Spleen (tissue), 11 donors: ENCODE measurements around the gene ACP6. TPM values are rescaled to one million over a fixed set of nuclear protein-coding genes. Genes with fewer than 3 reads are reported as not detected.

Experiments
- DNase-seq: peaks from one replicate; pipeline ENCODE4 v3.0.0-alpha.2; 2020
- H3K27ac ChIP-seq, 8 donors: fragments of 200-600 bp; sonication (generic) in 7 of 8; 1 replicate in 4 of 8; 2 replicates in 4 of 8; pipeline versions ENCODE4 v1.5.0 to v1.8.0; 2016 to 2021; ENCODE audit warnings: inconsistent platforms in 4 of 8, mild to moderate bottlenecking in 4 of 8, moderate library complexity in 1 of 8
- H3K27me3 ChIP-seq, 7 donors: fragments of 200-600 bp; sonication (generic) in 6 of 7; replicated peaks in 1 of 7; 1 replicate in 4 of 7; 2 replicates in 3 of 7; pipeline versions ENCODE4 v1.5.0 to v1.8.0; 2016 to 2021; ENCODE audit warnings: inconsistent platforms in 3 of 7, mild to moderate bottlenecking in 1 of 7
- H3K36me3 ChIP-seq, 6 donors: fragments of 200-600 bp; sonication (generic) in 5 of 6; 1 replicate in 4 of 6; 2 replicates in 2 of 6; pipeline versions ENCODE4 v1.5.0 to v1.8.0; 2016 to 2021; ENCODE audit warnings: inconsistent platforms in 2 of 6
- H3K4me1 ChIP-seq, 6 donors: fragments of 200-600 bp; sonication (generic) in 5 of 6; 1 replicate in 3 of 6; 2 replicates in 3 of 6; pipeline versions ENCODE4 v1.5.0 to v1.8.0; 2016 to 2021; ENCODE audit warnings: inconsistent platforms in 3 of 6
- H3K4me3 ChIP-seq, 8 donors: fragments of 200-600 bp; sonication (generic) in 7 of 8; 1 replicate in 4 of 8; 2 replicates in 4 of 8; pipeline versions ENCODE4 v1.5.0 to v1.8.0; 2016 to 2021; ENCODE audit warnings: inconsistent platforms in 4 of 8, mild to moderate bottlenecking in 4 of 8, moderate library complexity in 2 of 8
- H3K9me3 ChIP-seq, 8 donors: fragments of 200-600 bp; sonication (generic) in 7 of 8; 1 replicate in 4 of 8; 2 replicates in 4 of 8; pipeline versions ENCODE4 v1.5.0 to v1.8.0; 2016 to 2021; ENCODE audit warnings: inconsistent platforms in 4 of 8
- POLR2A ChIP-seq, 3 donors: fragments of 450-650 bp; IDR thresholded peaks; one replicate each; pipeline ENCODE4 v1.5.1; 2017; ENCODE audit warnings: antibody characterized with exemption in 3 of 3, mild to moderate bottlenecking in 1 of 3
- POLR2AphosphoS5 ChIP-seq, 3 donors: sonication (generic); formaldehyde crosslinking; IDR thresholded peaks; one replicate each; pipeline ENCODE4 v1.5.1; 2017; ENCODE audit warnings: antibody characterized with exemption in 3 of 3
- WGBS, 5 donors: extraction: QIAGEN DNeasy Blood & Tissue Kit in 3 of 5; methylation state at CpG; one replicate each; pipeline versions ENCODE4 v1.1.5 to v1.1.7; 2013 to 2018; 5-methylcytosine and 5-hydroxymethylcytosine counted together
- intact Hi-C: fragments of 100-400 bp; cut with DNase I; formaldehyde crosslinking; loops from one replicate; pipeline ENCODE4 v1.15.0; 2023; ENCODE audit warnings: low total_unique reads
- polyA plus RNA-seq, 3 donors: library from polyadenylated mRNA; stranded (reverse); fragments of 200-250 nt; gene quantifications; one replicate each; pipeline ENCODE4 v1.2.1, GENCODE V29; 2013
- total RNA-seq, 7 donors: library from RNA; depleted of rRNA in 3 of 7; stranded (reverse); fragments of >200 nt in 3 of 7; fragmentation: NEBNext Ultra II Directional in 4 of 7; extraction: Animal tissue kit (Norgen Biotek cat#: 25700) in 4 of 7; gene quantifications; one replicate each; pipeline versions ENCODE4 v1.1.0 to v1.2.1, GENCODE V29; 2016 to 2021
- TF ChIP-seq, protein P1 (sequence below), 11 experiments: fragments of 200-600 bp in 7 of 11; fragments of 450-650 bp in 4 of 11; sonication (generic) in 4 of 11; IDR thresholded peaks in 8 of 11; conservative IDR thresholded peaks in 3 of 11; 1 replicate in 7 of 11; 2 replicates in 4 of 11; pipeline versions ENCODE4 v1.4.0 to v1.8.0; 2016 to 2021; ENCODE audit warnings: antibody characterized with exemption in 11 of 11, inconsistent platforms in 4 of 11, mild to moderate bottlenecking in 1 of 11
- donor health status: healthy with polysubstance abuse.
- donor health status: DM: no; HTN: no; CAD: no; lungs with moderate emphysema.
- donor health status: DM: no; HTN: no; CAD: no.
- donor health status: Bipolar disorder and iron deficiency.
- donor health status: healthy.
- donor health status: DM: no; HTN: no; CAD: no.
- donor health status: DM: yes; HTN: yes; CAD: no.

Gene ACP6
- total and polyA plus RNA-seq, 10 donors: 7.1 to 18.8 (median 9.3) TPM

DNA sequence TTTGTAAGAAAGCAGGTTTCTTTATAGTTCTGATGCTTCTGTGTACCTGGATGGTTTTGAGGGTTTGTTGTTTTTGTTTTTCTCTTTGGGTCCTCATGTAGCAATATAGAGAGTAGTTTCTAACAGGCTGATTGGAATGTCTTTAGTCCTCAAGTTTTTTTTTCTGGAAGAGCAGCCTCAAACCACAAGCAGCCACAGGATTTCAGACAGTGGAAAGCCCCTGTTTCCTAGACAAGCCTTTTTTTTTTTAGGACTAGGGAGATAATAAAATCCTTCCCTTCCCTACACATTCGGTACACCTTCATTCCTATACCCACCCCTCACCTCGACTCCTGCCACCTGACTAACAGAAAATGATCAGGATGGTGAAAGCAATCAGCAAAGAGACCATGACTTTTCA lies 47.6 kb downstream of the ACP6 start:
- H3K36me3 ChIP-seq: peaks cover 0 to 49% (median 23%) of the 10 kb centered on the region in 6 donors
- DNase-seq: no peak
- TF ChIP-seq, protein P1, sequence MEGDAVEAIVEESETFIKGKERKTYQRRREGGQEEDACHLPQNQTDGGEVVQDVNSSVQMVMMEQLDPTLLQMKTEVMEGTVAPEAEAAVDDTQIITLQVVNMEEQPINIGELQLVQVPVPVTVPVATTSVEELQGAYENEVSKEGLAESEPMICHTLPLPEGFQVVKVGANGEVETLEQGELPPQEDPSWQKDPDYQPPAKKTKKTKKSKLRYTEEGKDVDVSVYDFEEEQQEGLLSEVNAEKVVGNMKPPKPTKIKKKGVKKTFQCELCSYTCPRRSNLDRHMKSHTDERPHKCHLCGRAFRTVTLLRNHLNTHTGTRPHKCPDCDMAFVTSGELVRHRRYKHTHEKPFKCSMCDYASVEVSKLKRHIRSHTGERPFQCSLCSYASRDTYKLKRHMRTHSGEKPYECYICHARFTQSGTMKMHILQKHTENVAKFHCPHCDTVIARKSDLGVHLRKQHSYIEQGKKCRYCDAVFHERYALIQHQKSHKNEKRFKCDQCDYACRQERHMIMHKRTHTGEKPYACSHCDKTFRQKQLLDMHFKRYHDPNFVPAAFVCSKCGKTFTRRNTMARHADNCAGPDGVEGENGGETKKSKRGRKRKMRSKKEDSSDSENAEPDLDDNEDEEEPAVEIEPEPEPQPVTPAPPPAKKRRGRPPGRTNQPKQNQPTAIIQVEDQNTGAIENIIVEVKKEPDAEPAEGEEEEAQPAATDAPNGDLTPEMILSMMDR (IDR thresholded peaks at IDR 0.05 in 8 of 11, conservative IDR thresholded peaks at IDR 0.05 in 3 of 11): no peak
- no peak for TF ChIP-seq POLR2A (IDR thresholded peaks at IDR 0.05)
- no peak for TF ChIP-seq POLR2AphosphoS5 (IDR thresholded peaks at IDR 0.05)
- H3K4me1 ChIP-seq: peaks cover 0 to 31% (median 16%) of the 10 kb centered on the region in 6 donors
- 83 to 98% (median 85%) methylated on average over 2 of the region's 2 CpGs for WGBS, 5 donors
- H3K9me3 ChIP-seq: no peaks in the 10 kb centered on the region
- H3K4me3 ChIP-seq: no peak overlapping the region
- H3K27ac ChIP-seq: no peak overlapping the region
- H3K27me3 ChIP-seq: no peaks in the 10 kb centered on the region
- intact Hi-C loops: no loop called here

- Histone ChIP-seq H3K36me3 (peaks cover 0 to 71% (median 31%) of the 10 kb centered on the region in 6 donors), H3K4me3 (no peak overlapping the region), H3K9me3 (no peaks in the 10 kb centered on the region), H3K4me1 (peaks cover 0 to 10% (median 6%) of the 10 kb centered on the region in 6 donors), H3K27ac (no peak overlapping the region), H3K27me3 (no peaks in the 10 kb centered on the region)
- intact Hi-C loops: no loop called here
- TF ChIP-seq POLR2AphosphoS5 (IDR thresholded peaks at IDR 0.05): no peak
- TF ChIP-seq, protein P1 (IDR thresholded peaks at IDR 0.05 in 8 of 11, conservative IDR thresholded peaks at IDR 0.05 in 3 of 11): no peak
- no peak for TF ChIP-seq POLR2A (IDR thresholded peaks at IDR 0.05)
- 87 to 100% (median 92%) methylated on average over 12 of the region's 12 CpGs for WGBS, 5 donors
- DNase-seq: no peak
These were observed 49.8 kb downstream of the ACP6 start for GRCh38 chr1:147620543-147620942.

GRCh38 chr1:147619741-147620140 lies 50.6 kb downstream of the ACP6 start:
- TF ChIP-seq POLR2A (IDR thresholded peaks at IDR 0.05) (no peak), POLR2AphosphoS5 (IDR thresholded peaks at IDR 0.05) (no peak)
- TF ChIP-seq, protein P1 (IDR thresholded peaks at IDR 0.05 in 8 of 11, conservative IDR thresholded peaks at IDR 0.05 in 3 of 11): no peak
- Histone ChIP-seq H3K4me1 (peaks cover 0 to 2% (median 0%) of the 10 kb centered on the region in 6 donors), H3K9me3 (no peaks in the 10 kb centered on the region), H3K27me3 (no peaks in the 10 kb centered on the region), H3K4me3 (no peak overlapping the region), H3K27ac (no peak overlapping the region), H3K36me3 (peaks cover 0 to 79% (median 35%) of the 10 kb centered on the region in 6 donors)
- DNase-seq: no peak
- intact Hi-C loops: no loop called here
- 91 to 97% (median 96%) methylated on average over 7 of the region's 7 CpGs for WGBS, 5 donors

DNA sequence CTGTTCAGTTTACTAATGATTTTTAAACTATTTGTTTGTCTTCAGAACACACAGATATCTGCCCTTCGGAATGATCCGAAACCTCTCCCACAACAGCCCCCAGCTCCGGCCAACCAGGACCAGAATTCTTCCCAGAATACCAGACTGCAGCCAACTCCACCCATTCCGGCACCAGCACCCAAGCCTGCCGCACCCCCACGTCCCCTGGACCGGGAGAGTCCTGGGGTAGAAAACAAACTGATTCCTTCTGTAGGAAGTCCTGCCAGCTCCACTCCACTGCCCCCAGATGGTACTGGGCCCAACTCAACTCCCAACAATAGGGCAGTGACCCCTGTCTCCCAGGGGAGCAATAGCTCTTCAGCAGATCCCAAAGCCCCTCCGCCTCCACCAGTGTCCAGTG lies 51.6 kb downstream of the ACP6 start:
- intact Hi-C loops: no loop called here
- H3K27me3 ChIP-seq: no peaks in the 10 kb centered on the region
- no peaks in the 10 kb centered on the region for H3K9me3 ChIP-seq
- H3K4me1 ChIP-seq: no peaks in the 10 kb centered on the region
- TF ChIP-seq POLR2A (IDR thresholded peaks at IDR 0.05) (no peak), POLR2AphosphoS5 (IDR thresholded peaks at IDR 0.05) (no peak)
- TF ChIP-seq, protein P1 (IDR thresholded peaks at IDR 0.05 in 8 of 11, conservative IDR thresholded peaks at IDR 0.05 in 3 of 11): no peak
- peak overlapping the region in 1 of 8 donors; percentile 3 for H3K27ac ChIP-seq
- WGBS, 5 donors: 87 to 95% (median 90%) methylated on average over 8 of the region's 8 CpGs
- DNase-seq: no peak
- peaks cover 0 to 79% (median 35%) of the 10 kb centered on the region in 6 donors for H3K36me3 ChIP-seq
- no peak overlapping the region for H3K4me3 ChIP-seq
